Measurements from ENCODE around the gene PIAS2. TPM values are rescaled to one million over a fixed set of nuclear protein-coding genes. Genes with fewer than 3 reads are reported as not detected.

Gene PIAS2
- total and polyA plus RNA-seq, 2 experiments from 2014 or later, result 30.3 to 54.2 TPM

DNA sequence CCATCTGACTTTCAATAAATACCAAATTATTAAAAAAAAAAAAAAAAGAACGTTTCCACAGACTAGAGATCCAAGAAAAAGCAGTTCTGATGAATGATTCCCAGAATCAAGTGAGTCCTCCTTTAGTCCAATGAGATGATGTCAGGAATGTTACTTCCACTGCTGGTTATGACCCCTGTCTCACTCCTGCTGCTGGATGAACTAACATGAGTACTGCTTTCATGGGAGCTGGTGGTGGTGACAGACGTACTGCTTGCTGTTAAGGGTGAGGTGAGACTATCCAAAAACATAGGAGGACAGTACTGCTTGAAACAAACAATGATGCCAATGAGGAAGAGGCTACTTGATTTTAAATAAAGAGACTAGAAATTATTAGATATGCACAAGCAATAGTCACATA is 105.0 kb downstream of the PIAS2 start (continued):
- TF ChIP-seq NANOG (IDR thresholded peaks at IDR 0.05; ENCODE audit: borderline replicate concordance) (no peak), JUNB (IDR thresholded peaks at IDR 0.05; ENCODE audit: unreplicated experiment) (no peak), POLR2AphosphoS5 (IDR thresholded peaks at IDR 0.05; ENCODE audit: low read depth) (no peak)
- TF ChIP-seq, protein P1, sequence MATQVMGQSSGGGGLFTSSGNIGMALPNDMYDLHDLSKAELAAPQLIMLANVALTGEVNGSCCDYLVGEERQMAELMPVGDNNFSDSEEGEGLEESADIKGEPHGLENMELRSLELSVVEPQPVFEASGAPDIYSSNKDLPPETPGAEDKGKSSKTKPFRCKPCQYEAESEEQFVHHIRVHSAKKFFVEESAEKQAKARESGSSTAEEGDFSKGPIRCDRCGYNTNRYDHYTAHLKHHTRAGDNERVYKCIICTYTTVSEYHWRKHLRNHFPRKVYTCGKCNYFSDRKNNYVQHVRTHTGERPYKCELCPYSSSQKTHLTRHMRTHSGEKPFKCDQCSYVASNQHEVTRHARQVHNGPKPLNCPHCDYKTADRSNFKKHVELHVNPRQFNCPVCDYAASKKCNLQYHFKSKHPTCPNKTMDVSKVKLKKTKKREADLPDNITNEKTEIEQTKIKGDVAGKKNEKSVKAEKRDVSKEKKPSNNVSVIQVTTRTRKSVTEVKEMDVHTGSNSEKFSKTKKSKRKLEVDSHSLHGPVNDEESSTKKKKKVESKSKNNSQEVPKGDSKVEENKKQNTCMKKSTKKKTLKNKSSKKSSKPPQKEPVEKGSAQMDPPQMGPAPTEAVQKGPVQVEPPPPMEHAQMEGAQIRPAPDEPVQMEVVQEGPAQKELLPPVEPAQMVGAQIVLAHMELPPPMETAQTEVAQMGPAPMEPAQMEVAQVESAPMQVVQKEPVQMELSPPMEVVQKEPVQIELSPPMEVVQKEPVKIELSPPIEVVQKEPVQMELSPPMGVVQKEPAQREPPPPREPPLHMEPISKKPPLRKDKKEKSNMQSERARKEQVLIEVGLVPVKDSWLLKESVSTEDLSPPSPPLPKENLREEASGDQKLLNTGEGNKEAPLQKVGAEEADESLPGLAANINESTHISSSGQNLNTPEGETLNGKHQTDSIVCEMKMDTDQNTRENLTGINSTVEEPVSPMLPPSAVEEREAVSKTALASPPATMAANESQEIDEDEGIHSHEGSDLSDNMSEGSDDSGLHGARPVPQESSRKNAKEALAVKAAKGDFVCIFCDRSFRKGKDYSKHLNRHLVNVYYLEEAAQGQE (IDR thresholded peaks at IDR 0.05; ENCODE audit: unreplicated experiment), result no peak

DNA sequence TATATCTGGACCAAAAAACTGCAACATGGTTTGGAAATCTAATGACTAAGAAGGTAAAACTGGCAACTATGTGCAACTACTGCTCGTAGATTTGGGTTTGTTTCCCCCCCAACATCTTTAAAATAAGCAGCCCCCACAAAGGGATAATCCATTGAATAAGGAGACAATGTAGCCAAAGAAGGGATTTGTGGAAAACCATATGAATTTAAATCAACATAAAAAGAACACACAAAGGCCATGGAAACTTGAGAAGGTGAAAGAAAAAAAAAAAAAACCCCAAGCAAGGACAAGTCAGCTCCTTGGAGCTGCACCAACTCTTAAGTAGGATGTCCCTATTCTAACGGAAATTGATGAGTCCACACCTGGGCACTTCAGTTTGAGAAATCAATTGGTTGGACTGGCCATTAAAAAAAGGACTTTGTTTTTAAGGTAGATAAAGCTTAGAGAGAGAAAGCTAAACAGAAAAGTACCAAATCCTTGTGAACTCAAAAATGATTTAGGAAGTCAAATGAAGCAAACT is 106.8 kb downstream of the PIAS2 start:
- peak; percentile 49 for DNase-seq (ENCODE audit: low spot score)
- H3K36me3 ChIP-seq (ENCODE audit: insufficient read depth), result no peaks in the 10 kb centered on the region
- Mint-ChIP-seq H3K27ac (peak overlapping the region; percentile 80; the same call in 1 of the 2 replicates), H3K27me3 (ENCODE audit: insufficient read depth, low read depth, poor library complexity) (no peaks in the 10 kb centered on the region), H3K36me3 (ENCODE audit: low read depth) (no peaks in the 10 kb centered on the region), H3K4me3 (no peak overlapping the region; the same call in 2 of the 3 replicates), H3K9me3 (no peaks in the 10 kb centered on the region), H3K4me1 (peaks cover 18% of the 10 kb centered on the region)
- no peaks in the 10 kb centered on the region for H3K79me2 ChIP-seq (replicated peaks; ENCODE audit: insufficient read depth)
- H3K4me1 ChIP-seq (ENCODE audit: insufficient read depth), result peaks cover 28% of the 10 kb centered on the region
- no peaks in the 10 kb centered on the region for H4K20me1 ChIP-seq (replicated peaks; ENCODE audit: insufficient read depth)
- H2AFZ ChIP-seq, result no peak overlapping the region
- H3K4me3 ChIP-seq, result no peak overlapping the region
- peak; percentile 56 for ATAC-seq
- no peaks in the 10 kb centered on the region for H3F3A ChIP-seq (replicated peaks; ENCODE audit: low read depth)
- no peaks in the 10 kb centered on the region for H3K9me2 ChIP-seq (ENCODE audit: insufficient read depth)
- H3K4me2 ChIP-seq, result peak overlapping the region; percentile 46
- H3K27me3 ChIP-seq (ENCODE audit: insufficient read depth), result no peaks in the 10 kb centered on the region
- peak overlapping the region; percentile 41; the same call in 1 of the 2 replicates for H3K27ac ChIP-seq (ENCODE audit: low read depth)
- TF ChIP-seq, protein P2, sequence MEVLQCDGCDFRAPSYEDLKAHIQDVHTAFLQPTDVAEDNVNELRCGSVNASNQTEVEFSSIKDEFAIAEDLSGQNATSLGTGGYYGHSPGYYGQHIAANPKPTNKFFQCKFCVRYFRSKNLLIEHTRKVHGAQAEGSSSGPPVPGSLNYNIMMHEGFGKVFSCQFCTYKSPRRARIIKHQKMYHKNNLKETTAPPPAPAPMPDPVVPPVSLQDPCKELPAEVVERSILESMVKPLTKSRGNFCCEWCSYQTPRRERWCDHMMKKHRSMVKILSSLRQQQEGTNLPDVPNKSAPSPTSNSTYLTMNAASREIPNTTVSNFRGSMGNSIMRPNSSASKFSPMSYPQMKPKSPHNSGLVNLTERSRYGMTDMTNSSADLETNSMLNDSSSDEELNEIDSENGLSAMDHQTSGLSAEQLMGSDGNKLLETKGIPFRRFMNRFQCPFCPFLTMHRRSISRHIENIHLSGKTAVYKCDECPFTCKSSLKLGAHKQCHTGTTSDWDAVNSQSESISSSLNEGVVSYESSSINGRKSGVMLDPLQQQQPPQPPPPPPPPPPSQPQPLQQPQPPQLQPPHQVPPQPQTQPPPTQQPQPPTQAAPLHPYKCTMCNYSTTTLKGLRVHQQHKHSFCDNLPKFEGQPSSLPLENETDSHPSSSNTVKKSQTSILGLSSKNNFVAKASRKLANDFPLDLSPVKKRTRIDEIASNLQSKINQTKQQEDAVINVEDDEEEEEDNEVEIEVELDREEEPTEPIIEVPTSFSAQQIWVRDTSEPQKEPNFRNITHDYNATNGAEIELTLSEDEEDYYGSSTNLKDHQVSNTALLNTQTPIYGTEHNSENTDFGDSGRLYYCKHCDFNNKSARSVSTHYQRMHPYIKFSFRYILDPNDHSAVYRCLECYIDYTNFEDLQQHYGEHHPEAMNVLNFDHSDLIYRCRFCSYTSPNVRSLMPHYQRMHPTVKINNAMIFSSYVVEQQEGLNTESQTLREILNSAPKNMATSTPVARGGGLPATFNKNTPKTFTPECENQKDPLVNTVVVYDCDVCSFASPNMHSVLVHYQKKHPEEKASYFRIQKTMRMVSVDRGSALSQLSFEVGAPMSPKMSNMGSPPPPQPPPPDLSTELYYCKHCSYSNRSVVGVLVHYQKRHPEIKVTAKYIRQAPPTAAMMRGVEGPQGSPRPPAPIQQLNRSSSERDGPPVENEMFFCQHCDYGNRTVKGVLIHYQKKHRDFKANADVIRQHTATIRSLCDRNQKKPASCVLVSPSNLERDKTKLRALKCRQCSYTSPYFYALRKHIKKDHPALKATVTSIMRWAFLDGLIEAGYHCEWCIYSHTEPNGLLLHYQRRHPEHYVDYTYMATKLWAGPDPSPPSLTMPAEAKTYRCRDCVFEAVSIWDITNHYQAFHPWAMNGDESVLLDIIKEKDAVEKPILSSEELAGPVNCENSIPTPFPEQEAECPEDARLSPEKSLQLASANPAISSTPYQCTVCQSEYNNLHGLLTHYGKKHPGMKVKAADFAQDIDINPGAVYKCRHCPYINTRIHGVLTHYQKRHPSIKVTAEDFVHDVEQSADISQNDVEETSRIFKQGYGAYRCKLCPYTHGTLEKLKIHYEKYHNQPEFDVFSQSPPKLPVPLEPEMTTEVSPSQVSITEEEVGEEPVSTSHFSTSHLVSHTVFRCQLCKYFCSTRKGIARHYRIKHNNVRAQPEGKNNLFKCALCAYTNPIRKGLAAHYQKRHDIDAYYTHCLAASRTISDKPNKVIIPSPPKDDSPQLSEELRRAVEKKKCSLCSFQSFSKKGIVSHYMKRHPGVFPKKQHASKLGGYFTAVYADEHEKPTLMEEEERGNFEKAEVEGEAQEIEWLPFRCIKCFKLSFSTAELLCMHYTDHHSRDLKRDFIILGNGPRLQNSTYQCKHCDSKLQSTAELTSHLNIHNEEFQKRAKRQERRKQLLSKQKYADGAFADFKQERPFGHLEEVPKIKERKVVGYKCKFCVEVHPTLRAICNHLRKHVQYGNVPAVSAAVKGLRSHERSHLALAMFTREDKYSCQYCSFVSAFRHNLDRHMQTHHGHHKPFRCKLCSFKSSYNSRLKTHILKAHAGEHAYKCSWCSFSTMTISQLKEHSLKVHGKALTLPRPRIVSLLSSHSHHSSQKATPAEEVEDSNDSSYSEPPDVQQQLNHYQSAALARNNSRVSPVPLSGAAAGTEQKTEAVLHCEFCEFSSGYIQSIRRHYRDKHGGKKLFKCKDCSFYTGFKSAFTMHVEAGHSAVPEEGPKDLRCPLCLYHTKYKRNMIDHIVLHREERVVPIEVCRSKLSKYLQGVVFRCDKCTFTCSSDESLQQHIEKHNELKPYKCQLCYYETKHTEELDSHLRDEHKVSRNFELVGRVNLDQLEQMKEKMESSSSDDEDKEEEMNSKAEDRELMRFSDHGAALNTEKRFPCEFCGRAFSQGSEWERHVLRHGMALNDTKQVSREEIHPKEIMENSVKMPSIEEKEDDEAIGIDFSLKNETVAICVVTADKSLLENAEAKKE (CRISPR knock-in tag; IDR thresholded peaks at IDR 0.05), result no peak
- TF ChIP-seq, protein P3, sequence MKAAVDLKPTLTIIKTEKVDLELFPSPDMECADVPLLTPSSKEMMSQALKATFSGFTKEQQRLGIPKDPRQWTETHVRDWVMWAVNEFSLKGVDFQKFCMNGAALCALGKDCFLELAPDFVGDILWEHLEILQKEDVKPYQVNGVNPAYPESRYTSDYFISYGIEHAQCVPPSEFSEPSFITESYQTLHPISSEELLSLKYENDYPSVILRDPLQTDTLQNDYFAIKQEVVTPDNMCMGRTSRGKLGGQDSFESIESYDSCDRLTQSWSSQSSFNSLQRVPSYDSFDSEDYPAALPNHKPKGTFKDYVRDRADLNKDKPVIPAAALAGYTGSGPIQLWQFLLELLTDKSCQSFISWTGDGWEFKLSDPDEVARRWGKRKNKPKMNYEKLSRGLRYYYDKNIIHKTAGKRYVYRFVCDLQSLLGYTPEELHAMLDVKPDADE (IDR thresholded peaks at IDR 0.05), result no peak
- TF ChIP-seq NANOG (IDR thresholded peaks at IDR 0.05; ENCODE audit: borderline replicate concordance), result no peak
- no peak for TF ChIP-seq ZNF114 (CRISPR knock-in tag; IDR thresholded peaks at IDR 0.05)
- TF ChIP-seq, protein P4, sequence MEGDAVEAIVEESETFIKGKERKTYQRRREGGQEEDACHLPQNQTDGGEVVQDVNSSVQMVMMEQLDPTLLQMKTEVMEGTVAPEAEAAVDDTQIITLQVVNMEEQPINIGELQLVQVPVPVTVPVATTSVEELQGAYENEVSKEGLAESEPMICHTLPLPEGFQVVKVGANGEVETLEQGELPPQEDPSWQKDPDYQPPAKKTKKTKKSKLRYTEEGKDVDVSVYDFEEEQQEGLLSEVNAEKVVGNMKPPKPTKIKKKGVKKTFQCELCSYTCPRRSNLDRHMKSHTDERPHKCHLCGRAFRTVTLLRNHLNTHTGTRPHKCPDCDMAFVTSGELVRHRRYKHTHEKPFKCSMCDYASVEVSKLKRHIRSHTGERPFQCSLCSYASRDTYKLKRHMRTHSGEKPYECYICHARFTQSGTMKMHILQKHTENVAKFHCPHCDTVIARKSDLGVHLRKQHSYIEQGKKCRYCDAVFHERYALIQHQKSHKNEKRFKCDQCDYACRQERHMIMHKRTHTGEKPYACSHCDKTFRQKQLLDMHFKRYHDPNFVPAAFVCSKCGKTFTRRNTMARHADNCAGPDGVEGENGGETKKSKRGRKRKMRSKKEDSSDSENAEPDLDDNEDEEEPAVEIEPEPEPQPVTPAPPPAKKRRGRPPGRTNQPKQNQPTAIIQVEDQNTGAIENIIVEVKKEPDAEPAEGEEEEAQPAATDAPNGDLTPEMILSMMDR (conservative IDR thresholded peaks at IDR 0.05; ENCODE audit: low read depth in 2 of 2), result no peak
- TF ChIP-seq CREB1 (CRISPR knock-in tag; IDR thresholded peaks at IDR 0.05; ENCODE audit: low read depth), result no peak
- TF ChIP-seq ZNF331 (CRISPR knock-in tag; IDR thresholded peaks at IDR 0.05; ENCODE audit: low read depth), result no peak
